ENCODE data around the gene STT3B. TPM values are rescaled to one million over a fixed set of nuclear protein-coding genes. Genes with fewer than 3 reads are reported as not detected.
A peak's percentile ranks its signal among the peaks of the same experiment; 100 is the strongest.

STT3B gene
- total RNA-seq, 1 donor from 2014 or later = 91.3 TPM

- intact Hi-C loops (cut with DNase I) = no loop called here
- no peak for DNase-seq (ENCODE audit: low spot score)
These were observed 17.0 kb upstream of the STT3B start for GRCh38 chr3:31515486-31516284.

- intact Hi-C loops (cut with DNase I) = no loop called here
- no peak for DNase-seq (ENCODE audit: low spot score)
These were observed 16.0 kb upstream of the STT3B start for GRCh38 chr3:31516757-31517156.

- no peak for DNase-seq (ENCODE audit: low spot score)
- intact Hi-C loops (cut with DNase I) = no loop called here
These were observed 11.3 kb upstream of the STT3B start for GRCh38 chr3:31521468-31521867.

GRCh38 chr3:31522152-31522551 is 10.6 kb upstream of the STT3B start:
- intact Hi-C loops (cut with DNase I) = no loop called here
- no peak for DNase-seq (ENCODE audit: low spot score)

- DNase-seq (ENCODE audit: low spot score) = no peak
- intact Hi-C loops (cut with DNase I) = no loop called here
These were observed 9.2 kb upstream of the STT3B start for GRCh38 chr3:31523543-31523942.

- no peak for DNase-seq (ENCODE audit: low spot score)
- intact Hi-C loops (cut with DNase I) = no loop called here
These were observed 7.2 kb upstream of the STT3B start for GRCh38 chr3:31525532-31525931.

GRCh38 chr3:31529421-31529820 is 3.3 kb upstream of the STT3B start:
- intact Hi-C loops (cut with DNase I) = no loop called here
- no peak for DNase-seq (ENCODE audit: low spot score)

- intact Hi-C loops (cut with DNase I) = loop anchor here (5.0 to 10.0 kb wide), 3 partner anchors 237 to 585 kb away; no protein-coding TSS in a partner anchor
- DNase-seq (ENCODE audit: low spot score) = no peak
These were observed 2.4 kb upstream of the STT3B start for GRCh38 chr3:31530039-31530959.

GRCh38 chr3:31530960-31531335 is 1.8 kb upstream of the STT3B start:
- intact Hi-C loops (cut with DNase I) = loop anchor here (5.0 to 10.0 kb wide), 3 partner anchors 236 to 584 kb away; no protein-coding TSS in a partner anchor
- no peak for DNase-seq (ENCODE audit: low spot score)

- intact Hi-C loops (cut with DNase I) = loop anchor here (5.0 to 10.0 kb wide), 3 partner anchors 236 to 583 kb away; no protein-coding TSS in a partner anchor
- DNase-seq (ENCODE audit: low spot score) = no peak
These were observed 1.2 kb upstream of the STT3B start for GRCh38 chr3:31531452-31531991.

GRCh38 chr3:31531992-31532586 is 636 bp upstream of the STT3B start:
- intact Hi-C loops (cut with DNase I) = loop anchor here (5.0 to 10.0 kb wide), 3 partner anchors 235 to 583 kb away; no protein-coding TSS in a partner anchor
- DNase-seq (ENCODE audit: low spot score) = peak; percentile 100

GRCh38 chr3:31533169-31534064 is 692 bp downstream of the STT3B start:
- peak; percentile 82 for DNase-seq (ENCODE audit: low spot score)
- intact Hi-C loops (cut with DNase I) = loop anchor here (5.0 to 10.0 kb wide), 3 partner anchors 234 to 581 kb away; no protein-coding TSS in a partner anchor

GRCh38 chr3:31534065-31534425 is 1.3 kb downstream of the STT3B start:
- intact Hi-C loops (cut with DNase I) = loop anchor here (5.0 to 10.0 kb wide), 3 partner anchors 233 to 581 kb away; no protein-coding TSS in a partner anchor
- no peak for DNase-seq (ENCODE audit: low spot score)

- intact Hi-C loops (cut with DNase I) = loop anchor here (10.0 kb wide), 2 partner anchors 428 to 578 kb away; no protein-coding TSS in a partner anchor
- DNase-seq (ENCODE audit: low spot score) = no peak
These were observed 3.8 kb downstream of the STT3B start for GRCh38 chr3:31536497-31536896.

GRCh38 chr3:31538801-31539200 is 6.1 kb downstream of the STT3B start:
- intact Hi-C loops (cut with DNase I) = loop anchor here (10.0 kb wide), 2 partner anchors 426 to 576 kb away; no protein-coding TSS in a partner anchor
- DNase-seq (ENCODE audit: low spot score) = no peak

- intact Hi-C loops (cut with DNase I) = loop anchor here (10.0 kb wide), 2 partner anchors 426 to 576 kb away; no protein-coding TSS in a partner anchor
These were observed 6.5 kb downstream of the STT3B start for GRCh38 chr3:31539275-31539674.

GRCh38 chr3:31541089-31541488 is 8.4 kb downstream of the STT3B start:
- intact Hi-C loops (cut with DNase I) = no loop called here
- DNase-seq (ENCODE audit: low spot score) = no peak

More at GRCh38 chr3:31539275-31539674, 6.5 kb downstream of the STT3B start:
- no peak for DNase-seq (ENCODE audit: low spot score)

- DNase-seq (ENCODE audit: low spot score) = no peak
- intact Hi-C loops (cut with DNase I) = no loop called here
These were observed 9.5 kb downstream of the STT3B start for GRCh38 chr3:31542246-31542645.

Measured in cardiac septum (tissue), 1 donor.